ENCODE measurements around the gene MPHOSPH8. TPM values are rescaled to one million over a fixed set of nuclear protein-coding genes. Genes with fewer than 3 reads are reported as not detected.

The MPHOSPH8 gene
- 19.6 and 25.1 TPM in 2 replicates for total RNA-seq

GRCh38 chr13:19633479-19634255 is at the start of gene MPHOSPH8:
Gene MPHOSPH8 (plus strand): TSS chr13:19633659. CDS start chr13:19633749, 90 bp downstream.

Other genes with a start within 250 kb of the MPHOSPH8 start
- not detected in 2 replicates for gene TPTE2, start 72.1 kb upstream of the MPHOSPH8 start, total RNA-seq
- gene PSPC1, start 149.3 kb downstream of the MPHOSPH8 start, total RNA-seq = 68.9 and 90.3 TPM in 2 replicates
- 14.4 and 15.9 TPM in 2 replicates for gene ZMYM5, start 230.0 kb downstream of the MPHOSPH8 start, total RNA-seq

Data from uterine smooth muscle cell (primary cell).